GM12875 (cell line): Measurements from ENCODE around the gene NELL1.

Experiments
- H3K4me3 ChIP-seq: one replicate; pipeline ENCODE4 v1.5.1; 2011; ENCODE audit warnings: low read depth, low read length, control low read depth
- TF ChIP-seq, protein P1 (sequence below): IDR thresholded peaks from 2 replicates; pipeline ENCODE4 v1.5.1; 2011; ENCODE audit warnings: low read depth, mild to moderate bottlenecking, control low read depth, inconsistent platforms, low read length, moderate library complexity, borderline replicate concordance; ENCODE audit not compliant: insufficient read depth

NELL1 gene

DNA sequence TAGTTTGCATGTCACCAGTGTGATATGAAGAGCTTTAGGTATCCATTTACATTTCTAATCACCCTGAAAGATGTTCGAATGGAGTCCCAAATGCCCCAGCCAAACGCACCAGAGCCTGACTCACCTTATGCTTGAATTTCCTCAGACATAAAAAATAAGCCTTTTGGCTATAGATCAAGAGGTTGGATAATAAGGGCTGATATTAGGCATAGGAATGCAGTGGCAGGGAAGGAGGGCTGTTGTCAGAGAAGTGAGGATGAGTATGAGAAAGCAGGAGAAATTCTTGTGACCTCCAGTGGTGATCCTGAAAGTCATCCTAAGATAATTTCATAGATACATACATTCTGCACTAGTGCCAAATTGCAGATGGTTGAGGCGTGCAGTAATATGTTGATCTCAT, 264.6 kb downstream of the NELL1 start:
- H3K4me3 ChIP-seq = no peak overlapping the region
- TF ChIP-seq, protein P1, sequence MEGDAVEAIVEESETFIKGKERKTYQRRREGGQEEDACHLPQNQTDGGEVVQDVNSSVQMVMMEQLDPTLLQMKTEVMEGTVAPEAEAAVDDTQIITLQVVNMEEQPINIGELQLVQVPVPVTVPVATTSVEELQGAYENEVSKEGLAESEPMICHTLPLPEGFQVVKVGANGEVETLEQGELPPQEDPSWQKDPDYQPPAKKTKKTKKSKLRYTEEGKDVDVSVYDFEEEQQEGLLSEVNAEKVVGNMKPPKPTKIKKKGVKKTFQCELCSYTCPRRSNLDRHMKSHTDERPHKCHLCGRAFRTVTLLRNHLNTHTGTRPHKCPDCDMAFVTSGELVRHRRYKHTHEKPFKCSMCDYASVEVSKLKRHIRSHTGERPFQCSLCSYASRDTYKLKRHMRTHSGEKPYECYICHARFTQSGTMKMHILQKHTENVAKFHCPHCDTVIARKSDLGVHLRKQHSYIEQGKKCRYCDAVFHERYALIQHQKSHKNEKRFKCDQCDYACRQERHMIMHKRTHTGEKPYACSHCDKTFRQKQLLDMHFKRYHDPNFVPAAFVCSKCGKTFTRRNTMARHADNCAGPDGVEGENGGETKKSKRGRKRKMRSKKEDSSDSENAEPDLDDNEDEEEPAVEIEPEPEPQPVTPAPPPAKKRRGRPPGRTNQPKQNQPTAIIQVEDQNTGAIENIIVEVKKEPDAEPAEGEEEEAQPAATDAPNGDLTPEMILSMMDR = no peak

DNA sequence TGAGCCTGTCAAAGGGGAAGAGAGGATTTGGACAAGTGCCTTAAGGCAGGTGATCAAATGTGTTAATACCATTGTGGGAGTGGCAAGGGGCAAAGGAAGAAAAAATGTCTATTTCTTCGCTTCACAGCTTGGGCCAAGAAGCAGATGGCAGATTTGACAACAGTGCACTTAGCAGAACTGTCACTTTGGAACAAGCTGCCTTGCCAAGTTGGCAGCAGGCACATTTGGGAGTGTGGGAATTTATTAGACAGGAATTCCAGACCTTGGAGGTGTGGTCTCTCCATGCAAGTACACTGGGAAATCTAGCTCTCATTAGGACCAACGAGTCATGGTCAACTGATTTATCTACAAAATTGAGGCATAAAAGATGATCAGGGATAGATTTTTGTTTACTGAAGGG, 265.1 kb downstream of the NELL1 start:
- TF ChIP-seq, protein P1 = no peak
- no peak overlapping the region for H3K4me3 ChIP-seq

DNA sequence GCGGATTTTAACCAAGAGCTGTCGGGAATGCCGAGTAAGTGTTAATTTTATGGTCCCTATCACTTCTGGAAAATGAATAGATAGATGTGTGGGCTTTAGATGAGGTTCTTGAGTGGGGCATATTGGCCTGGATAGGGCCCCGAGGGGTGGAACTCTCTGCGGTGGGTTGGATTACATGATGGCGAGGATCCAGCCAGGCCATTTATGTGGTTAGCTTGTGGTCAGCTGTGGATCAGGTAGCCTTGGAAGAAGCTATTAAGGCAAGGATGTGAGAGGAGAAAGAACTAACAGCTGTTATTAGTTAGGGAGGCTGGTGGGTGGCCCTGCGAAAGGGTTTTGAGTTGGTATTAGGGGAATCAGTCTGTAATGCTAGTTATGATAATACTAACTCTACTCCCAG, 268.4 kb downstream of the NELL1 start:
- H3K4me3 ChIP-seq = no peak overlapping the region
- TF ChIP-seq, protein P1 = no peak

DNA sequence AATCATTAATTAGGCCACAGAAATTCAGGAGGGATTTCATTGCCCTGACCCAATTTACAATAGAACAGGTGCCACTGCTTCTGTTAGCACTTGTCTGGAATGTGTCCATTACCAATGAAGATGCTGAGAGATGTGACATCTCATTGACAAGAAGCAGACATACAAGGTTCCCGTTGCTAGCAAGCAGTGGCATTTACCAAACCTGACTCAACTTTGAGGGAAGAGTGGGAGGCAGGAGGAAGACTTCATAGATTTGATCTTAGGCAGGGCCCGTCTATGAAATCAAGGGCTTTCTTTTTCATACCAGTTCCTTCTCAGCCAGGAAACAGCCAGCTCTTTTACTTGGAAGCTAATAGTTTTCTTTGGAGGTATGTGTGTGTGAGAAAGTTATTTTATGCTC, 280.2 kb downstream of the NELL1 start:
- TF ChIP-seq, protein P1 = no peak
- H3K4me3 ChIP-seq = no peak overlapping the region

DNA sequence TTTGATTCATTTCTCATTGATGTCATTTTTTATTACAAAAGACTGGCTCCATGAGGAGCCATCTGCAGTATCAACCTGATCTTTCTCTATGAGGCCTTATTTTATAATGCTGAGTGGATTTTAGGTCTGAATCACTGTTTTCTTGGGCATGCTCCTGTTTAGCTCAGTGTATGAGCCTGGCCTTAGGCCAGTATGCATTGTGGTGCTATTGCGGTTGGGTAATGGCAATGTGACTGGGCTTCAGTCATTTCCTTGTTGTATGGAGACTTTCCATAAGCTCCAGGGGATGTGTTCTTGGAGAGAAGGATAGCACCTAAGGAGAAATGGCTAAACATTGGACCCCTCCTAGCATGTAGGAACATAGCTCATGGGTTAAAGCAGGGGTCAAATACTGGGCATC, 293.2 kb downstream of the NELL1 start:
- H3K4me3 ChIP-seq = no peak overlapping the region
- TF ChIP-seq, protein P1 = no peak

DNA sequence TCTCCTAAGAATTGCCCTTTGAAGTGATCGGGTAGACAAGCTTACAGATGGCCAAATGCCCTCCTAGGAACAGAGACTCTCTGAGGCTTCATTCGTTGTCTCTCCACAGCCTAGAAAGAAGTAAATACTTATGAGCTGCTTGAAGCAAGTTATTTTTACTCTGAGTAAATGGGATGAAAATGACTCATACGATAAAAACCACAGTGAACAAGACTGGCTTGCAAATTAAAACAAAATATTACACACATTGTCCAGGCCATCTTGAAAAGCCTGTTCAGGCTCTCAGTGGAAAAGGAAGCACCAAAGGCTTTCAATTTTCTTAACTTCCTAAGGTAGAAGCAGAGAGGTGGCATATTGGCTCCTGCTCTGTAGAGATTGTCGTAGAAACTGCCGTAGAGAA, 294.2 kb downstream of the NELL1 start:
- no peak overlapping the region for H3K4me3 ChIP-seq
- TF ChIP-seq, protein P1 = no peak

DNA sequence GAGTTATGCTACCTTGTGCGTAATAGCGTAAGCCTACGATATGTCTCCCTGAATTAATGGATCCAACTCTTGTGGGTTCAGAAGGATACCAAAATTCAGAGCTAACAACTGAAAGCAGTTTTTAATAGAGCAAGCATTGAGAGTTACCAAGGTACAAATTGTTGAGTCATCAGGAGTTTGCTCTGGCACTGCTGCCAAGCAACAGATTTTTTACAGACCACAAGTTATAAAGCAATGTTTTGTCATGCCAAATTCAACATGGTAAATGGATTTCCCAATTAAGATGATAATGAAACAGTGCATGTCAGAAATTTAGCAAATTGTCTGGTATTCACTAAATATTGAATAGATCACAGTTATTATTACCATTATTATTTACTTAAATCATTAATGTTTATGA, 295.6 kb downstream of the NELL1 start:
- no peak overlapping the region for H3K4me3 ChIP-seq
- TF ChIP-seq, protein P1 = no peak
